Breast epithelium (tissue), 3 donors: ENCODE measurements around the gene GABRB3.

Experiments used
- CTCF ChIP-seq, 3 donors: fragments of 450-650 bp; IDR thresholded peaks; one replicate each; pipeline ENCODE4 v1.5.1; 2016 to 2017; ENCODE audit warnings: antibody characterized with exemption in 3 of 3, mild to moderate bottlenecking in 3 of 3, moderate library complexity in 3 of 3
- POLR2A ChIP-seq: fragments of 450-650 bp; IDR thresholded peaks from one replicate; pipeline ENCODE4 v1.6.1; 2016; ENCODE audit warnings: antibody characterized with exemption, mild to moderate bottlenecking, moderate library complexity

- TF ChIP-seq CTCF (IDR thresholded peaks at IDR 0.05) = no peak
- TF ChIP-seq POLR2A = no peak
Observed at GRCh38 chr15:26561130-26561529, 211.7 kb downstream of the GABRB3 start.
